Aorta (tissue), 5 donors: ENCODE data around the gene TFF1. TPM values are rescaled to one million over a fixed set of nuclear protein-coding genes. Genes with fewer than 3 reads are reported as not detected.

Experiments
- ATAC-seq: fragments of 200-7000 bp; cut with Tn5 transposase; one replicate; pipeline ENCODE4 v1.9.1; 2022; ENCODE audit warnings: moderate library complexity; ENCODE audit not compliant: low FRiP score
- DNase-seq, 2 donors: peaks; one replicate each; pipeline ENCODE4 v3.0.0-alpha.2; 2020
- H3K27ac ChIP-seq, 2 donors: one replicate each; pipeline ENCODE4 v1.5.1; 2013; ENCODE audit warnings: low read length in 2 of 2, mild to moderate bottlenecking in 2 of 2, moderate library complexity in 2 of 2, control low read depth in 1 of 2, inconsistent platforms in 1 of 2, low read depth in 1 of 2
- H3K27me3 ChIP-seq, 2 donors: one replicate each; pipeline ENCODE4 v1.6.1; 2013; ENCODE audit warnings: control low read depth in 1 of 2, low read length in 1 of 2, mild to moderate bottlenecking in 1 of 2, moderate library complexity in 1 of 2; ENCODE audit not compliant: insufficient read depth in 2 of 2, control insufficient read depth in 1 of 2
- H3K36me3 ChIP-seq, 2 donors: one replicate each; pipeline ENCODE4 v1.6.1; 2013; ENCODE audit warnings: control low read depth in 1 of 2, low read length in 1 of 2, mild to moderate bottlenecking in 1 of 2; ENCODE audit not compliant: insufficient read depth in 2 of 2, control insufficient read depth in 1 of 2
- H3K4me1 ChIP-seq, 2 donors: one replicate each; pipeline ENCODE4 v1.6.1; 2013; ENCODE audit warnings: low read length in 2 of 2, control low read depth in 1 of 2, mild to moderate bottlenecking in 1 of 2, moderate library complexity in 1 of 2; ENCODE audit not compliant: insufficient read depth in 2 of 2, control insufficient read depth in 1 of 2
- H3K4me3 ChIP-seq, 2 donors: one replicate each; pipeline ENCODE4 v1.5.1; 2013; ENCODE audit warnings: low read length in 2 of 2, control low read depth in 1 of 2, mild to moderate bottlenecking in 1 of 2
- H3K9me3 ChIP-seq: one replicate; pipeline ENCODE4 v1.6.1; 2013; ENCODE audit warnings: mild to moderate bottlenecking, low read length; ENCODE audit not compliant: control insufficient read depth
- WGBS, 2 donors: extraction: QIAGEN DNeasy Blood & Tissue Kit; methylation state at CpG; one replicate each; pipeline ENCODE4 v1.1.7; 2013; 5-methylcytosine and 5-hydroxymethylcytosine counted together
- intact Hi-C, 2 donors: fragments of 100-400 bp; cut with DNase I; formaldehyde crosslinking; loops; one replicate each; pipeline versions ENCODE4 v1.14.2 to v1.15.0; 2022
- polyA plus RNA-seq, 2 donors: library from polyadenylated mRNA; stranded (reverse); fragments of 200-250 nt; gene quantifications; one replicate each; pipeline ENCODE4 v1.2.3, GENCODE V29; 2013
- total RNA-seq, 2 donors: library from RNA; stranded (reverse); fragmentation: NEBNext Ultra II Directional; extraction: Animal tissue kit (Norgen Biotek cat#: 25700); gene quantifications; one replicate each; pipeline ENCODE4 v1.2.1, GENCODE V29; 2021
- donor health status: healthy with polysubstance abuse.
- donor health status: Bipolar disorder and iron deficiency.
- donor health status: DM: no; HTN: no; CAD: no.
- donor health status: DM: no; HTN: no; CAD: no.
- donor health status: DM: yes; HTN: yes; CAD: no.

TFF1 gene
- total and polyA plus RNA-seq, 4 donors, result 7.6 to 32.4 TPM; not detected in 2

DNA sequence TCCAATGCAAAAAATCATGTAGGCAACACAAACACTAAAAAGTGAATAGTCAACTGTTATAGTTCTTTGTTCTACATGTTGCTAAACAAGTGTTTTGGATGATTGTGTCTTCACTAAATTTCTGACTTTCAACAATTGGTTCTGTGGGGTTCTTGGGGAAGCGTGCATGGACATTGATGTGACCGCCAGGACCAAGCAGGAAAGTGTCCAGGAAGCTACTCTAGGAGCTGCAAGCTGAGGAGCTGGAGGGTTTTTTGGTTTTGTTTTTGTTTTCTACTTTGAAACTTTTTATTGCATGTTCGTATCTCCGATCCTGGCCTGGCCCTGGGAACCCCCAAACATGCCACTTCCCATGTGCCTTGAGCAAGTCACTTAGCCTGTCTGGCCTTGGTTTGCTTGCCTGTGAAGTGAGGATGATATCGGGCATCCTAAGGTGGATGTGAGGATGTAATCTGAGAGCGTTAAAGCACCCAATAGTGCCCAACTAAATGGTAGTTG, 21.6 kb upstream of the TFF1 start:
- H3K27me3 ChIP-seq, result peaks cover 0 to 2% of the 10 kb centered on the region in 2 donors
- no peaks in the 10 kb centered on the region for H3K4me1 ChIP-seq
- DNase-seq (peak in 1 of 2 donors; percentile 16), ATAC-seq (no peak)
- intact Hi-C loops, result no loop called here
- H3K9me3 ChIP-seq, result peaks cover 6% of the 10 kb centered on the region
- H3K36me3 ChIP-seq, result no peaks in the 10 kb centered on the region
- WGBS, 2 donors, result 85 to 88% methylated on average over 6 of the region's 6 CpGs
- no peak overlapping the region for H3K4me3 ChIP-seq
- no peak overlapping the region for H3K27ac ChIP-seq

DNA sequence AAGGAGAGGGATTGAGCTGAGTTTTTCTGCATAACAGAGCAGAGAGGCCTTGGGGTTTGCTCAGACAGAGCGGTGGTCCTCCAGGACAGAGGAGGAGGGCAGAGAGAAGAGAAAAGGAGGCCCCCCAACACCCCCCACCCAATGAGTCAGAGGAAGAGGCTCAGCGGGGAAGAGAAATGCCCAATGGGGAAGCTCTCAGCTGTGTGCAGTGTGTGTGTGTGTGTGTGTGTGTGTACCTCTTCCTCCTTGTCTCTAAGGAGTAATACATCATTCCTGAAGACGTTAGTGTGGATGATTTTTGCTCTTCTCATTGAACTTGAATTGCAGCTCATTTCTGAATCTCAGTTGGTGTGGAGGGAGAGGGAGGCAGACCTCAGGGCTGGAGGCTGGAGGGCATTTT, 20.8 kb upstream of the TFF1 start:
- 45 to 47% methylated on average over 3 of the region's 3 CpGs for WGBS, 2 donors
- intact Hi-C loops, result no loop called here
- Histone ChIP-seq H3K9me3 (peaks cover 9% of the 10 kb centered on the region), H3K4me1 (no peaks in the 10 kb centered on the region), H3K27ac (no peak overlapping the region), H3K4me3 (no peak overlapping the region), H3K27me3 (peaks cover 0 to 2% of the 10 kb centered on the region in 2 donors), H3K36me3 (no peaks in the 10 kb centered on the region)
- DNase-seq, result no peak
- ATAC-seq, result no peak

DNA sequence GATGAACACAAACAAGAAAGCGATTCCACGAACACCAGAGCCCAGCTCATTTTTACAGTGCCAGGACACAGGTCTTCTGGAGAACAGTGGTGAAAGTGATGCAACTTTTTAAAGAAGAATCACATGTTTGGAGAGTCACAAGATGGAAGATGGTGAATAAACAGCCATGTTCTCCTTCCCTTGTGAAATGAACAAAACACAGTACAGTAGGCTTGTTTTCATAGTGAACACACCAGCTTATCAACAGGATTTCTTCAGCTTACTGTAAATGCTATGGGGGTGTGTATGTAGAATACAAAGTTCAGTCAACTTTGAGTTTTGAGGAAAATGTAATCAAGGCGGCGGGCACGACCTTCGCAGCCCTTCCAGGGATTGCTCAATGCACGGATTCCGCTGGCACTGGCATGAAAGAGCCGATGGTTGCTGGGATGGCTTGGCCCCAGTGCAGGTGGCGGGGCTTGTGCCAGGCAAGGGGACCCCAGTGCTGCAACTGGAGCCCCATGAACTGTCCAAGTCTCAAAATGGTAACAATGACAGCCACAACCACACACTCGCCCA, 19.8 kb upstream of the TFF1 start:
- H3K36me3 ChIP-seq, result no peaks in the 10 kb centered on the region
- no peaks in the 10 kb centered on the region for H3K4me1 ChIP-seq
- no peak overlapping the region for H3K4me3 ChIP-seq
- ATAC-seq, result no peak
- H3K27ac ChIP-seq, result no peak overlapping the region
- intact Hi-C loops, result no loop called here
- DNase-seq, result peak in 1 of 2 donors; percentile 42
- WGBS, 2 donors, result 90 to 92% methylated on average over 11 of the region's 11 CpGs
- H3K27me3 ChIP-seq, result peaks cover 0 to 2% of the 10 kb centered on the region in 2 donors
- peaks cover 12% of the 10 kb centered on the region for H3K9me3 ChIP-seq

DNA sequence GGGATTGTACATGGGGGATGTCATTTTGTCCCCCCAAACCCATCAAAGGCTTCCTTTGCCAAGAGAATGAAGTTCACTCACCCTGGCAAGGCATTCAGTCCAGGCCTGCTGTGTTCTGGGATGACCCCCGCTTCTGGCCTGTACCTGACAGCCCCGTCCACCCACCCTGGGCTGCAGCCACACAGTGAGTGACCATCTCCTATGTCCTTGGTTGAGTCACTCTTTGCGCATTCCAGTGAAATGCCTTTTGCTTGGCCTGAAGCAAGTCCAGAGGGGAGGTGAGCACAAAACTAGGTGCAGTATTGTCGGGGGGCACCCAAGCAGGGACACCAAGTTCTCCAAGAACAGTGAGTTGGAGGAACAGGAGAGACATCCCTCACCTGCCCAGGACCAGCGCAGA, 19.3 kb upstream of the TFF1 start:
- intact Hi-C loops, result no loop called here
- no peaks in the 10 kb centered on the region for H3K4me1 ChIP-seq
- no peak overlapping the region for H3K4me3 ChIP-seq
- no peaks in the 10 kb centered on the region for H3K36me3 ChIP-seq
- H3K27me3 ChIP-seq, result peaks cover 0 to 2% of the 10 kb centered on the region in 2 donors
- H3K27ac ChIP-seq, result no peak overlapping the region
- ATAC-seq (no peak), DNase-seq (peak in 1 of 2 donors; percentile 10)
- 87 to 90% methylated on average over 5 of the region's 5 CpGs for WGBS, 2 donors
- H3K9me3 ChIP-seq, result peaks cover 12% of the 10 kb centered on the region

DNA sequence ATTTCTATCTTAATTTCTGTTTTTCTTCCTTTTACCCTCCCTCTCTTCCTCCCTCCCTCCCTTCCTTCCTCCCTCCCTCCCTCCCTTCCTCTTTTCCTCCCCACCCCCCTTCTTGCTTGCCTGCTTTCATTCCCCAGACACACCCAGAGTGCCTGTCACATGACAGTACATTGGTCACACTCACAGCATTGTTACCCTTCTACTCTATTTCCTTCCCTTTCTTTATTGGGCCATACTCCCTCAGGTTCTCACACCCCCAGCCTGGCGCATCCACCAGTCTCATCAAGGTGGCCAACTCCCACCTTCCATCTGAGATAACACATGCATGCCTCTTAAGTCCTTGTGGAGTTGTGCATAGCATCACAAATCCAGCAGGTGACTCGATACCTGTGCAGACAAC, 18.7 kb upstream of the TFF1 start:
- Histone ChIP-seq H3K36me3 (no peaks in the 10 kb centered on the region), H3K4me3 (no peak overlapping the region), H3K27me3 (peaks cover 0 to 2% of the 10 kb centered on the region in 2 donors), H3K27ac (no peak overlapping the region), H3K9me3 (peaks cover 12% of the 10 kb centered on the region), H3K4me1 (no peaks in the 10 kb centered on the region)
- WGBS, 2 donors, result 85 to 89% methylated on average over 2 of the region's 2 CpGs
- ATAC-seq, result no peak
- peak in 1 of 2 donors; percentile 30 for DNase-seq
- intact Hi-C loops, result no loop called here

DNA sequence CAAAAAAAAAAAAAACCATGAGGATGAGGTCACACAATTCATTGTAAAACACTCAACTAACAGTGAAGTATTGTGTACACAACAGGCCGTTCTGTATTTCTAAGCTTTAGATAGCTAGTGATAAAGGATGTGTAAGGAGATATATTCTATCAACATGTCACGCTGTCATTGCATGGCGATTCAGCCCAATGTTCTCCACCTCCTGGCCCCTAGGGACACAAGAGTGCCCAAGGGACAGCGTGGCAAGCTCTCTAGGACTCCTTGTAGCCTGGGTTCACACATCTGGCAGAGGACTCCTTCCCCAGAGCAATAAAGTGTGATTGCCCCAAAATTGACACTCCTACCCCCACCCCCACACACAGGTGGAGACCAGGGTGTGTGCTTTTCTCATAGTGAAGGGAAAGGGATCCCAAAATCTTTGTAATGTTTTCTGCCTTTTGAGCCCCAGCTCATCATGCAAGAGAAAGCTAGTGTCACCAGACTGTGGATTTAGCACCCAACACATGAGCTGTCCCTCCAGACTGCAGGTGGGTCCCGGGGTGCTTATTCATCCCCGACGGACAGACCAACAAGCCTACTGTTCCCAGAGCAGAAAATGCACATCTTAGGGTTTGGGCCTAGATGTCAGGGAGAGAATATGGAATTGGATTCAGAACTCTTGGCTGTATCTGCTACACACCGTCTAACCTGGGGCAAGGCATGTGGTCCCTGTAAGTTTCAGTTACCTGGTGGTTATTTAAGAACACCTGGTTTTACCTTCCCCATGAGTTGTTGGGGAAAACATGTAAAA, 18.0 kb upstream of the TFF1 start:
- intact Hi-C loops, result no loop called here
- Histone ChIP-seq H3K4me1 (no peaks in the 10 kb centered on the region), H3K36me3 (no peaks in the 10 kb centered on the region), H3K4me3 (no peak overlapping the region), H3K27ac (no peak overlapping the region), H3K27me3 (no peaks in the 10 kb centered on the region), H3K9me3 (peaks cover 12% of the 10 kb centered on the region)
- DNase-seq (no peak), ATAC-seq (no peak)
- 62 to 71% methylated on average over 8 of the region's 8 CpGs for WGBS, 2 donors

DNA sequence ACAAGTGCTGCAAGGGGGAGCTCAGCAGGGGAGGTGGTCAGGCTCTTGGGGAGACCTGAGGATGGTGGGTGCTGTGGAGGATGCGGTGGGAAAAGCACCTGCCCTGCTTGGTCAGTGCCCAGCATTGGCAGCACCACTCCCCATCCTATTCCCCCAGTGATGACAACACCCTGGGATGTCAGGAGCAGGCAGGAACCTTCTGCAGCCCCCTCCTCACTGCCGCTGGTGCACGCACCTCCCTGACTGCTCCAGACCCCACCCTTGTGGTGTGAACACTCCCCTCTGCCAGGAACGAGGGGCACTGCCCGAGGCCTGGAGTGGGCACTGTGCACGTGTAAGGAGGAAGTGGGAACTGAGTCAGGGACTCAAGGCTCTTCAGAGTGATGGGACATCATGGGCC, 17.0 kb upstream of the TFF1 start:
- H3K27me3 ChIP-seq, result no peaks in the 10 kb centered on the region
- no peaks in the 10 kb centered on the region for H3K36me3 ChIP-seq
- no peak overlapping the region for H3K27ac ChIP-seq
- DNase-seq (peak in 1 of 2 donors; percentile 38), ATAC-seq (no peak)
- H3K9me3 ChIP-seq, result peaks cover 12% of the 10 kb centered on the region
- no peak overlapping the region for H3K4me3 ChIP-seq
- intact Hi-C loops, result no loop called here
- WGBS, 2 donors, result 77 to 85% methylated on average over 6 of the region's 6 CpGs
- no peaks in the 10 kb centered on the region for H3K4me1 ChIP-seq

DNA sequence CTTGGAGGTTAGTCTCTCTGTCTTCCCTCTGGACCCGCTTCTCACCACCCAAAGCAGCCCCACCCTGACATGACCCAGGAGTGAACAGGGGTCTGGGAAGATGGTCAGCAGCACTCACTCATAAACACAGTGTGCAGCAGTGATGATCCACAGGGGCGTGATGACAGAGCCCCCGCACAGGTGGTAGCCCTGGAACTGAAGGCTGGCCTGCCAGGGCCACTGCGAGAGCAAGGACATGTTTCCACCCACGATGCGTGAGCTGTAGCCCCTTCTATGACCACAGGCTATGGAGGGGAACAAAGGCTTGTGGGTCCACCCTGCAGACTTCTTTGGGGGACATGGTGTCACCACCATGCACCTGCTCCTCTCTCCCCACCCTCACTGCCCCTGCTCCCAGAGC, 16.6 kb upstream of the TFF1 start:
- H3K36me3 ChIP-seq, result no peaks in the 10 kb centered on the region
- no peak for ATAC-seq
- intact Hi-C loops, result no loop called here
- no peaks in the 10 kb centered on the region for H3K27me3 ChIP-seq
- H3K4me3 ChIP-seq, result no peak overlapping the region
- H3K9me3 ChIP-seq, result peaks cover 12% of the 10 kb centered on the region
- WGBS, 2 donors, result 89 to 91% methylated on average over 6 of the region's 6 CpGs
- no peak overlapping the region for H3K27ac ChIP-seq
- peak in 1 of 2 donors; percentile 48 for DNase-seq
- H3K4me1 ChIP-seq, result no peaks in the 10 kb centered on the region
